Smooth muscle cell (in vitro differentiated cells): ENCODE measurements around the gene CHD5. TPM values are rescaled to one million over a fixed set of nuclear protein-coding genes. Genes with fewer than 3 reads are reported as not detected.
A peak's percentile ranks its signal among the peaks of the same experiment; 100 is the strongest.

Experiments
- DNase-seq: peaks from one replicate; lab custom pipeline; 2025; ENCODE audit not compliant: unreplicated experiment; lab: John Stamatoyannopoulos, UW
- H2AFZ ChIP-seq: fragments of 200-600 bp; sonication (generic); 2 replicates; pipeline ENCODE4 v1.6.0; 2016; ENCODE audit warnings: antibody characterized with exemption, low read depth, mild to moderate bottlenecking
- H3F3A ChIP-seq: fragments of 200-600 bp; sonication (generic); 2 replicates; pipeline ENCODE4 v1.6.0; 2017; ENCODE audit warnings: antibody characterized with exemption, low read depth
- H3K27ac ChIP-seq: fragments of 200-600 bp; sonication (generic); 2 replicates; pipeline ENCODE4 v1.5.1; 2016; ENCODE audit warnings: low read depth, mild to moderate bottlenecking
- H3K27me3 ChIP-seq: fragments of 200-600 bp; sonication (generic); 2 replicates; pipeline ENCODE4 v1.6.1; 2016; ENCODE audit warnings: low read depth, mild to moderate bottlenecking
- H3K36me3 ChIP-seq: fragments of 200-600 bp; sonication (generic); 2 replicates; pipeline ENCODE4 v1.5.1; 2016; ENCODE audit warnings: low read depth
- H3K4me1 ChIP-seq: fragments of 200-600 bp; sonication (generic); 2 replicates; pipeline ENCODE4 v1.5.1; 2016; ENCODE audit warnings: low read depth
- H3K4me2 ChIP-seq: fragments of 200-600 bp; sonication (generic); 2 replicates; pipeline ENCODE4 v1.6.0; 2016; ENCODE audit warnings: mild to moderate bottlenecking
- H3K4me3 ChIP-seq: fragments of 200-600 bp; sonication (generic); 2 replicates; pipeline ENCODE4 v1.5.1; 2016; ENCODE audit warnings: mild to moderate bottlenecking
- H3K79me2 ChIP-seq: fragments of 200-600 bp; sonication (generic); 2 replicates; pipeline ENCODE4 v1.6.0; 2016; ENCODE audit warnings: low read depth, mild to moderate bottlenecking
- H3K9ac ChIP-seq: fragments of 200-600 bp; sonication (generic); 2 replicates; pipeline ENCODE4 v1.6.0; 2016; ENCODE audit warnings: low read depth
- H3K9me3 ChIP-seq: fragments of 200-600 bp; sonication (generic); replicated peaks from 2 replicates; pipeline ENCODE4 v1.5.1; 2016; ENCODE audit warnings: low read depth
- H4K20me1 ChIP-seq: fragments of 200-600 bp; sonication (generic); 2 replicates; pipeline ENCODE4 v1.6.0; 2016; ENCODE audit warnings: low read depth
- CTCF ChIP-seq: fragments of 200-600 bp; sonication (generic); IDR thresholded peaks from 2 replicates; pipeline ENCODE4 v1.5.1; 2017; ENCODE audit warnings: borderline replicate concordance, mild to moderate bottlenecking, antibody characterized with exemption; ENCODE audit not compliant: insufficient read depth, poor library complexity, severe bottlenecking
- WGBS: methylation state at CpG from one replicate; pipeline ENCODE4 v1.1.7; 2016; ENCODE audit warnings: low lambda C conversion rate; 5-methylcytosine and 5-hydroxymethylcytosine counted together
- polyA plus RNA-seq: library from polyadenylated mRNA; unstranded; fragments of >200 nt; fragmentation: Nextera tagmentation; extraction: Ambion mirVana; gene quantifications from 2 replicates; pipeline ENCODE4 v1.2.1, GENCODE V29; 2016
- total RNA-seq: library from RNA; depleted of rRNA; stranded (reverse); fragments of >200 nt; gene quantifications from 2 replicates; pipeline ENCODE4 v1.2.3, GENCODE V29; 2014

CHD5 gene
- total and polyA plus RNA-seq, 2 experiments from 2014 or later = 0.40 TPM; not detected in 1

- H3K4me1 ChIP-seq = peaks cover 20% of the 10 kb centered on the region
- no peak for DNase-seq
- H3K79me2 ChIP-seq = no peaks in the 10 kb centered on the region
- H2AFZ ChIP-seq = no peak overlapping the region
- TF ChIP-seq CTCF = no peak
- H3F3A ChIP-seq = no peaks in the 10 kb centered on the region
- H3K27me3 ChIP-seq = peaks cover 3% of the 10 kb centered on the region
- no peak overlapping the region for H3K4me2 ChIP-seq
- no peaks in the 10 kb centered on the region for H3K36me3 ChIP-seq
- no peak overlapping the region for H3K9ac ChIP-seq
- H3K4me3 ChIP-seq = no peak overlapping the region
- WGBS = 88% methylated on average over 10 of the region's 10 CpGs
- no peaks in the 10 kb centered on the region for H3K9me3 ChIP-seq
- no peaks in the 10 kb centered on the region for H4K20me1 ChIP-seq
- H3K27ac ChIP-seq = no peak overlapping the region
These were observed 27.8 kb upstream of the CHD5 start for GRCh38 chr1:6207921-6208320.

GRCh38 chr1:6207075-6207885 is 27.2 kb upstream of the CHD5 start:
- H3K4me1 ChIP-seq = peaks cover 20% of the 10 kb centered on the region
- H3K27me3 ChIP-seq = peaks cover 3% of the 10 kb centered on the region
- no peaks in the 10 kb centered on the region for H3K9me3 ChIP-seq
- no peak overlapping the region for H3K9ac ChIP-seq
- no peaks in the 10 kb centered on the region for H4K20me1 ChIP-seq
- no peaks in the 10 kb centered on the region for H3K79me2 ChIP-seq
- WGBS = 94% methylated on average over 19 of the region's 19 CpGs
- no peaks in the 10 kb centered on the region for H3K36me3 ChIP-seq
- DNase-seq = no peak
- no peaks in the 10 kb centered on the region for H3F3A ChIP-seq
- H3K27ac ChIP-seq = no peak overlapping the region
- H2AFZ ChIP-seq = no peak overlapping the region
- peak overlapping the region; percentile 63 for H3K4me3 ChIP-seq
- no peak for TF ChIP-seq CTCF
- no peak overlapping the region for H3K4me2 ChIP-seq

- Histone ChIP-seq H3K4me1 (peaks cover 20% of the 10 kb centered on the region), H3K79me2 (no peaks in the 10 kb centered on the region), H3K9me3 (no peaks in the 10 kb centered on the region), H2AFZ (no peak overlapping the region), H3F3A (no peaks in the 10 kb centered on the region), H3K27ac (no peak overlapping the region), H3K36me3 (no peaks in the 10 kb centered on the region), H3K4me3 (peak overlapping the region; percentile 63), H3K27me3 (peaks cover 3% of the 10 kb centered on the region), H3K4me2 (peak overlapping the region; percentile 92), H3K9ac (no peak overlapping the region), H4K20me1 (no peaks in the 10 kb centered on the region)
- DNase-seq = no peak
- TF ChIP-seq CTCF = no peak
- WGBS = 40% methylated on average over 18 of the region's 25 CpGs
These were observed 26.4 kb upstream of the CHD5 start for GRCh38 chr1:6206520-6206855.
